Dedifferentiated amniotic fluid mesenchymal stem cell (primary cell): Measurements from ENCODE around the gene ATP1B3.
"Not testable (repeated sequence)": the region's sequence is repeated elsewhere in the genome, so short reads cannot be mapped to it uniquely, and the experiment has no call there.

Source experiments
- DNase-seq: peaks from one replicate; pipeline ENCODE4 v3.0.0-alpha.2; 2016; ENCODE audit errors: extremely low spot score

Gene ATP1B3

DNA sequence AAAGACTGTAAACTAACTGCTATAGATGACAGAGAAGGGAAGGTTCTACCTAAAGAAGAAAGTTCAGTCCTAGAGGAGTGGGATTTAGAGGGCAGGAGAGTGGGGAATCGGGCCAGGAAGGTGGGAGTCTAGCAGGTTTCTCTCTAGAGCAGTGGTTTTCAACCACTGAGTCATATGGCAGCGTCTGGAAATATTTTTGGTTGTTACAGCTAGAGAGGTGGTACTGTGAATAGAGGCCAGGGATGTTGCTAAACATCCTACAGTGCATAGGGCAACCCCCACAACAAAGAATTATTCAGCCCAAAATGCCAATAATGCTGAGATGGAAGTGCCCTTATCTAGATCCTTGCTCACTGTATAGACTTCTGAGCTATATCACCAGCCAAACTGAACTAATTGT lies 28.7 kb downstream of the ATP1B3 start:
- no peak for DNase-seq

DNA sequence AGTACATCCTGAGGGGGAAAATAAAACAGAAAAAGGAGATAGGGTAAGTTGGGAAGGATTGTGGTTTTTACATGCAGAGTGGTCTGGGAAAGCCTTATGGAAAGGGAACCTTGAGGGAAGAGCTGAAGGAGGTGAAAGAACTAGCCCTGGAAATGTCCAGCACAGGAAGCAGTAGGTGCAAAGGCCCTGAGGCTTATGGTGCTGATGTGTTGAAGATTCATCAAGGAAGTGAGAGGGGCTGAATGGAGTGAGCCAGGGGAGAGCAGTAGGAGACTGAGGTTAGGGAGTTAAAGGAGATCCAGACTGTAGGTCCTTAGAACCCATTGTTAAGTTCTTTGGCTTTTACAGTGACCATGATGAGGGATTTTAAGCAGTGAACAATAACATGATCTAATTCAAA lies 33.0 kb downstream of the ATP1B3 start:
- DNase-seq: no peak

- not testable (repeated sequence) for DNase-seq
These were observed 33.5 kb downstream of the ATP1B3 start for GRCh38 chr3:141909986-141910385.

DNA sequence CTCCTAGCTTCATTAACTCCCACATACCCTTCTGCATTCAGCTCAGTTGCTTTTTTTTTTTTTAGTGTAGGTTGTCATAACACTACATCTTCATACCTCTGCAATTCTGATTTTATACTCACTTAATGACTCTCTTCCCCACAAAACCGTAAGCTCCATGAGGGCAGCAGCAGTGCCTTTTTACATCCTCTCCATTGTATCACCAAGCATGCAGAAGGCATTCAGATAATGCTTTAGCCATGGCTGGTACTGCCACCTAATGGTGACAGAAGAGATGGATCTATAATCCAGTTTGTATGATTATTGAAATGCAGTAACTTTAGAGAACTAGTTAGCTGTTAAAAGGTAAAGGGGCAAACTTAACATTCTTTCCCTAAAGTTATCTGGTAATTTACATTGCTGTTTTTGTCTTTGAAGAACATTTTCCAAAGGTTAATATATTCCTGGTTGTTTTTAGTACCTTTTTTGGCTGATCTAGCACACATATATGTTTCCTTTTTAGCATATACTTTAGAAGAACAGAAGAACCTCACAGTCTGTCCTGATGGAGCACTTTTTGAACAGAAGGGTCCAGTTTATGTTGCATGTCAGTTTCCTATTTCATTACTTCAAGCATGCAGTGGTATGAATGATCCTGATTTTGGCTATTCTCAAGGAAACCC lies 36.8 kb downstream of the ATP1B3 start:
- DNase-seq: peak; percentile 23

DNA sequence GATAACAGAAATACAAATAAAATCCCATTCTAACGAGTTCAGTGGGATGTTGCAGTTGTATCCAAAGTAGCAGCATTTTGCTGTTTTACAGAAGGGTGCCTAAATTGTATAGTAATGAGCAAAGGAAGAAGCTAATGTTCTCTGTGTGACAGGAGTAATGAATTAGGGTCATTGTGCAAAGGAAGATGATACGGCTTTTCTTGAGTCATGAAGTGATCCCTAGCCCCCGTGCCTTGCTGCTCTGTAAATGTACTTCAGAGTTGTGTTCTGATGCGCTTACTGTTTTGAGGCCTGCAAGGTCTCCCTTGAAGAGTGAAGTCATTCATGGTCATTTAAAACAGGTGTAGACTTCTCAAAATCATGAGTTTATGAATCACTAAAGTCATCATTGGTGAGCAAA lies 37.9 kb downstream of the ATP1B3 start:
- DNase-seq: no peak

DNA sequence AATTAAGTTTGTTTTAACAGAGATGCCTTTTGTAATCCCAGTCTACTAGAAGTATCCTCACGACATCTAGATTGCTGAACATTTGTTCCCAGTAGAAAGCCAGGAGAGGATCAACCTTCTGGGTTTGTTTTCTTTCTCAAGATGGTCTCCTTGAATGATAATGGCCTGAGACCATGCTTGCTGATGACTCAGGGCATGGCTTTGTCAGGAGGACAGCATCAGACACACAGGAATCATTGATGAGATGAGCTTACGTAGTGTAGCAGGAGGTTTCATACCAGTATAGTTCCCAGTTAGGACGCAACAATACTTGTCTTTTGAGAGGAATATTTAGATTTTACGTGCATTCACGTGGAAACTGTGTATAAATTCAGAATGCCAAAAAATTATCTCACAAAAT lies 38.6 kb downstream of the ATP1B3 start:
- no peak for DNase-seq

DNA sequence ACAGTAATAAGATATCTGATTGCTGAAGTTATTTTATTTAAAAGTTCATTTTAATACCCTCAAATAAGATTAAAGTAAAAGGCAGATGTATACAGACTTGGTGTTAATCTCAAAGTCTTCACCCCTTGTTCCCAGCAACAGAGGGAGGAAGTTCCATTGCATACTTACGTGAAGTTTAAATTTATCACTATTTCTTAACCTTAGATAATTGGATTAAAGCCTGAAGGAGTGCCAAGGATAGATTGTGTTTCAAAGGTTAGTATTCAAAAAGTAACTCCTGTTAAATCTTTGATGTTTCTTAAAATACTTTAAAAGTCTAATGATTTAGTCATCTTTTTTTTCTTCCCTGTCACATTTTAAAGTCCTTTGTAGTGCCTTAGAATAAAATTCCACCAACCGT lies 39.3 kb downstream of the ATP1B3 start:
- no peak for DNase-seq

GRCh38 chr3:141920701-141921100 lies 44.3 kb downstream of the ATP1B3 start:
- no peak for DNase-seq

- DNase-seq: no peak
These were observed 44.9 kb downstream of the ATP1B3 start for GRCh38 chr3:141921316-141921715.

DNA sequence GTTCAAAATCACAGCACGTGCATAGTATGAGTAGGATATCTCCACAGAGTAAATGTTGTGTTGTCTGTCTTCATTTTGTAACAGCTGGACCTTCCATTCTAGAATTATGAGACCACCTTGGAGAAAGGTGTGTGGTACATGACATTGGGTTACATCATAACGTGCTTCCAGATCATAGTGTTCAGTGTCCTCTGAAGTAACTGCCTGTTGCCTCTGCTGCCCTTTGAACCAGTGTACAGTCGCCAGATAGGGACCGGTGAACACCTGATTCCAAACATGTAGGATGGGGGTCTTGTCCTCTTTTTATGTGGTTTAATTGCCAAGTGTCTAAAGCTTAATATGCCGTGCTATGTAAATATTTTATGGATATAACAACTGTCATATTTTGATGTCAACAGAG lies 49.2 kb downstream of the ATP1B3 start:
- DNase-seq: not testable (repeated sequence)

DNA sequence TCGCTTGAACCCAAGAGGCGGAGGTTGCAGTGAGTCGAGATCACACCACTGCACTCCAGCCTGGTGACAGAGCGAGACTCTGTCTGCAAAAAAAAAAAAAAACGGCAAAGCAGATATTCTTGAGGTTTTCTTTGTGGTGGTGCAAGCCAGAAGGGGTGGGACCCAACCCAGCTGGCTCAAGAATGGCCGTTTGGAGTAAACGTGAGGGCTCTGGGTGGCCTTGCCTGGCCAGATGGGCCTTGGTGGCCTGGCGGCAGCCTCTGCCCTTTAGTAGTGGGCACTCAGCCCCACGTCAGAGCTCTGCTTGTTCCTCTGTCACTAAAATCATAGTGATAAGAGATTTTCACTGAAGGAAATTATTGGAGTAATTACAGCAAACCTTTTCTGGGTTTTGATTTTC lies 50.5 kb downstream of the ATP1B3 start:
- no peak for DNase-seq

DNA sequence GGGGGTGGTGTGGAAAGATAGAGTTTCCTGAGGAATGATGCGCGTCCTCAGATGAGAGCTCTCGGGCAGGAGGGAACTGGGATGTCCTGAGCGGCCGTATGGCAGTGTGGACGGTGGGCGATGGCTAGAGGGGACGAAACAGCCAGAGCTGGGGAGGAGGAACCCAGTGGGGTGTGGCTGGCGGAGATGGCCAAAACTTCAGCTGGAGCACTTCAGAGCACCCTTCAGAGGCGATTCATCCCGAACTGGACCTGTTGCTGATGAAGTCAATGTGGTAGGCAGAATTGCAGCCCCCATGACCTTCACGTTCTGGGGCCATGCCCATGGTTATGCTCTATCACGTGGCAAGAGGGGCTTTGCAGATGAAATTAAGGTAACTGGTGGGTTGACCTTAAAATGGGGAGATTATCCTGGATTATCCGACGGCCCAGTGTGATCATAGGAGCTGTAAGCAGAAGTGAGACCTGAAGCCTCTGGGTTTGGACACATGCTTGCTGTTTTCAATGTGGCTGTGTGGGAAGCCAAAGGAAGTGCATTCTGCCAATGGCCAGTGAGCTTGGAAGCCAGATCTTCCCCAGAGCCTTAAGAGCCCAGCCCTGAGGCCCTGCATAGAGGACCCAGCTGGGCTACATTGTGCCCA lies 52.3 kb downstream of the ATP1B3 start:
- no peak for DNase-seq

- no peak for DNase-seq
These were observed 53.0 kb downstream of the ATP1B3 start for GRCh38 chr3:141929341-141929995.

DNA sequence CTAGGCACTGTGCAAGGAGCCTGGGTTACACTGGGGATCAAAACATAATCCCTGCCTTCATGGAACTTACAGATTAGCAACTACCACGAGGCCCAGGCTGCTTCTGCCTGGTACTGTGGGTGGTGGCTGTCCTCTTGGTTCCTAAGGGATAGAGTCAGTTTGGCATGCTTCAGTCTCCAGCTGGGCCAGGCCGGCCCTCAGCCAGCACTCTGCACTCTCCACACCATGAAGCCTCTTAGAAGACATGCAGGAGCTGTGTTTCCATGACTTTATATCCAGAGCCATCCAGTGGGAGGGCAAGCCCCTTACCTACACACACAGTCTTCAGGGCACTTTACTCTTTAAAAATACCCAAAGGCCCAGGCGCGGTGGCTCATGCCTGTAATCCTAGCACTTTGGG lies 54.4 kb downstream of the ATP1B3 start:
- no peak for DNase-seq

DNA sequence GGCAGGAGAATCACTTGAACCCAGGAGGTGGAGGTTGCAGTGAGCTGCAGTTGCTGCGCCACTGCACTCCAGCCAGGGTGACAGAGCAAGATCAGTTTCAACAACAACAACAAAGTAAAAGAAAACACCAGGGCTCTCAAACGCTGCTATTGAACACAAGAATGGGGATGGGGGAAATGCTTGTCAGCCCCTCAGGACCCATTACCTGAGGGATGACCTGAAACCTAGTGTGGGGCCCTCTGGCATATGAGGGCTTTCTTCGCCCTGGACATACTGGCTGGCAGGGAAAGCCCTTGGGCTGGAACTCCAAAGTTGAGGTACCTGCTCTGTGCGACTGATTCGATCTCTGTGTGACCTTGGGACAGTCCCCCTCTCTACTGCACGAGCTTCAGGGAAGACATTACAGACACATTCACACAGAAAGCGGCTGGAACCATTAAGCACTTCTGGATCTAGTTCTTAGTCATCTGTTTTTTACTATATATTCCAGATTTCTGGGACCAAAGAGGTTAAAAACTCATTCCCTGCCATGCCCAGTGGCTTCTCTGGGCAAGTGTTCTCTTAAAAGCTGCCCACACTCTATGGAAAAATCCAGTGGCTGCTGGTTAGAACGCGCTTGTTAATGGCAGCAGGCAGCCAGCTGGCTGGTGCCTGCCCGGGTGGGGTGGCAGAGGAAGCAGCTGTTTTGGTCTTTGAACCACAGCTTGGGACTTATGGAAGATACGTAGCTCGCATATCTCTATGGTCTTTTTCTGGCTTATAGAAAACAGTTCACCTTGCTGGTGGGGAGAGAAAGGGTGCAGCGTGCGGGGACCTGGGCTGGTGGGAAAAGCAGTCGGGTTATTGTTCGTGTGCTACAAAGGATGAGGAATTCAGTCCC lies 57.2 kb downstream of the ATP1B3 start:
- no peak for DNase-seq

DNA sequence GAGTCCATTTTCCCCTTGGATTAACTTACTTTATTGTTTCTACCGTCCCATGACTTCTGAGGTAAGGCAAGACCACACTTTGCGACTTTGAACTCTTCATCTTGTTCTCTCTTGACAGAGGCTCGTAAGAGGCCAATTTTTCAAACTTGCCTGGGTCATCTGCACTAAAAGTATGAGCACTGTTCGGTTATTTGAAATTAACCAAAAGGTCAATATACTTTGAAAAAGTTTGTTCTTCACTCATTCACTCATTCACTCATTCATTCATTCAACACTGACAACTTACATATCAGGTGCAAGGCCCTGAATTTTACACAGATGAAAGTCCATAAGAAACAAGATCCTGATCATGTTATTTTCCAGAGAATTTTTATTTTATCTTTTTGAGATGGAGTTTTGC lies 57.9 kb downstream of the ATP1B3 start:
- no peak for DNase-seq

DNA sequence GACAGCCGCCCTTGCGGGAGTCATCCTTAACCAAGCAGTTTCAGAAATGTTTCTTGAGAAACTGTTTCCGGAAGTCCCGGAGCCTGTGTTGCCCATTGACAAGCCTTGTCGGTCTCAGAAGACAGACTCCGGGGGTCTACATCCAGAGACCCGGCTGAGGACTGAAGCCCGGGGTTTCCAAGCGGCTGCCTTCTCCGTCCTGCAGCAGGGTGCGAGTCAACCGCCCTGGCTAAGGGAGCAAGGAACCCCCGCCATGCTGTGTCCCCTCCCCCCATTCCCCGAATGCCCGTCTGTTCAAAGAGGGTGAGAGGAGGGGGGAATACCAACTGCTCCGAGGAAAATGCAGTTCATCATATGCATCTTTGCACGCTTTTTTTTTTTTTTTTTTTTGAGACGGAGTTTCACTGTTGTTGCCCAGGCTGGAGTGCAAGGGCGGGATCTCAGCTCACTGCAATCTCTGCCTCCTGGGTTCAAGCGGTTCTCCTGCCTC lies 61.6 kb downstream of the ATP1B3 start:
- no peak for DNase-seq

- DNase-seq: no peak
These were observed 63.3 kb downstream of the ATP1B3 start for GRCh38 chr3:141939759-141940158.

DNA sequence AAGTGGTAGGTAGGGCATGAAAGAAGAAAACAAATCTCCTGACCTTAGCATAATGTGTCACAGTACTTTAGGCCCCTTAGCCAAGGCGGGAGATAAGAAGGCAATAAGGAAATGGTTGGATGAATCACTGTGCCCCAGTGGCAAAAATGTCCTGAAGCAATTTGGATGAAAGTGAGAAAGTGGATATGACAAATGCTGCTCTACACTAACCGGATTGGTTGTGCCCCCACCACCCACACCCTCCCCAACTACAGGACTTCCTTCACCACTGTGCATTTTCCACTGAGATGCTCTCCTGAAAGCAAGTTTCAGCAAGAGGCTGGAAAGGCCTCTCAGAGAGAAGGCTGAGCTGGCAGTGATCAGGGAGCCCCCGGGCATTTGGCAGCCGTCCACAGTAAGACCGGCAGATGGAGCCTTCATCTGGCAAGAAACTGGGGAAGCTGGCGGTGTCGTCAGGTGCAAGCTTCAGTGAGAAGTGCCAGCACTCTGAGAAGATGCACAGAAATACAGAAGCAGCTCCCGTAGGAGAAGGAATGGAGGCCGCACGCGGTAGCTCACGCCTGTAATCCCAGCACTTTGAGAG lies 63.8 kb downstream of the ATP1B3 start:
- peak; percentile 46 for DNase-seq

GRCh38 chr3:141941093-141941492 lies 64.7 kb downstream of the ATP1B3 start:
- no peak for DNase-seq

DNA sequence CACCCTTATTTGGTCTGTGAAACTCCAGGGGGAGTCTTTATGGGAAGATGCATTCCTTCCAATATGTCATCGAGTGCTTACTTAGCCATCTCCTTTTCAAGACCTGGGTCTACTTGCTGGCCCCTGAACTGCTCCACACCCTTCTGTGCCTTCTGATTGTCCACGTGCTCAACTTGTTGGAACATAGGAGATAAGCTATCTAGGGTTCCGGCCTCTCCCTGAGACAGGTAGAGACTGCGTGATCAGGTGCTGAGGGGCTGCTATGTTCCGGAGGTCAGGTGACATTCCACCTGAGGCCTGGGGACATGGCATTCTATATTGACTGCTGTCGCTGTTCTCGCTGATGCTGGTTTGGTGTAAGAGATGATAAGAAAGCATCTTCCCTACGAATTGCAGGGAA lies 65.6 kb downstream of the ATP1B3 start:
- no peak for DNase-seq
